Endodermal cell (in vitro differentiated cells): Measurements from ENCODE around the gene PINK1. TPM values are rescaled to one million over a fixed set of nuclear protein-coding genes. Genes with fewer than 3 reads are reported as not detected.

Experiments used
- DNase-seq: peaks from one replicate; pipeline ENCODE4 v3.0.0-alpha.2; 2017
- H3K27ac ChIP-seq: 2 replicates; pipeline ENCODE4 v1.5.1; 2013; ENCODE audit warnings: mild to moderate bottlenecking, low read depth, low read length, moderate library complexity
- H3K27me3 ChIP-seq: 2 replicates; pipeline ENCODE4 v1.6.1; 2013; ENCODE audit warnings: mild to moderate bottlenecking, low read length, moderate library complexity; ENCODE audit not compliant: insufficient read depth, control insufficient read depth, poor library complexity, severe bottlenecking
- H3K36me3 ChIP-seq: 2 replicates; pipeline ENCODE4 v1.7.0; 2013; ENCODE audit warnings: mild to moderate bottlenecking, low read length, moderate library complexity; ENCODE audit not compliant: control insufficient read depth, insufficient read depth
- H3K4me1 ChIP-seq: one replicate; pipeline ENCODE4 v1.7.0; 2013; ENCODE audit warnings: low read length; ENCODE audit not compliant: control insufficient read depth, insufficient read depth
- H3K4me3 ChIP-seq: 2 replicates; pipeline ENCODE4 v1.5.1; 2013; ENCODE audit warnings: mild to moderate bottlenecking, low read length, moderate library complexity
- H3K9ac ChIP-seq: 2 replicates; pipeline ENCODE4 v1.6.1; 2013; ENCODE audit warnings: mild to moderate bottlenecking, low read length, moderate library complexity; ENCODE audit not compliant: poor library complexity, severe bottlenecking; ENCODE audit errors: extremely low read depth
- H3K9me3 ChIP-seq: 2 replicates; pipeline ENCODE4 v1.6.1; 2013; ENCODE audit warnings: mild to moderate bottlenecking, low read length, moderate library complexity; ENCODE audit not compliant: control insufficient read depth
- H3K27ac Mint-ChIP-seq: 2 replicates; pipeline ENCODE4 v1.8.0; 2020; ENCODE audit warnings: mixed read lengths
- H3K27me3 Mint-ChIP-seq: 2 replicates; pipeline ENCODE4 v1.8.0; 2021; ENCODE audit warnings: mild to moderate bottlenecking, mixed read lengths; ENCODE audit not compliant: insufficient read depth
- H3K36me3 Mint-ChIP-seq: 2 replicates; pipeline ENCODE4 v1.8.0; 2020; ENCODE audit warnings: low read depth, mixed read lengths
- H3K4me1 Mint-ChIP-seq: 2 replicates; pipeline ENCODE4 v1.8.0; 2020; ENCODE audit warnings: mixed read lengths
- H3K4me3 Mint-ChIP-seq: 2 replicates; pipeline ENCODE4 v1.8.0; 2020; ENCODE audit warnings: mild to moderate bottlenecking, moderate library complexity, mixed read lengths
- H3K9me3 Mint-ChIP-seq: 2 replicates; pipeline ENCODE4 v1.8.0; 2020; ENCODE audit warnings: mild to moderate bottlenecking, mixed read lengths
- WGBS, 2 experiments: methylation state at CpG; one replicate each; pipeline versions ENCODE4 v1.1.5 to v1.1.7; 2013; ENCODE audit warnings: missing lambda C conversion rate in 2 of 2, mixed read lengths in 1 of 2; ENCODE audit not compliant: insufficient coverage in 1 of 2, insufficient read length in 1 of 2; 5-methylcytosine and 5-hydroxymethylcytosine counted together
- total RNA-seq, 2 donors: library from RNA; stranded (reverse); fragmentation: NEBNext Ultra II Directional in 1 of 2; extraction: Animal tissue kit (Norgen Biotek cat#: 25700) in 1 of 2; gene quantifications; 2 replicates in 1 of 2; 3 replicates in 1 of 2; pipeline ENCODE4 v1.2.1, GENCODE V29; 2021
- TF ChIP-seq, protein P1 (sequence below): fragments of 200-600 bp; sonication (generic); conservative IDR thresholded peaks from 2 replicates; pipeline ENCODE4 v1.5.0; 2021; ENCODE audit warnings: antibody characterized with exemption, mild to moderate bottlenecking

PINK1 gene
- total RNA-seq, 2 donors from 2014 or later, result 26.3 to 27.7 TPM

DNA sequence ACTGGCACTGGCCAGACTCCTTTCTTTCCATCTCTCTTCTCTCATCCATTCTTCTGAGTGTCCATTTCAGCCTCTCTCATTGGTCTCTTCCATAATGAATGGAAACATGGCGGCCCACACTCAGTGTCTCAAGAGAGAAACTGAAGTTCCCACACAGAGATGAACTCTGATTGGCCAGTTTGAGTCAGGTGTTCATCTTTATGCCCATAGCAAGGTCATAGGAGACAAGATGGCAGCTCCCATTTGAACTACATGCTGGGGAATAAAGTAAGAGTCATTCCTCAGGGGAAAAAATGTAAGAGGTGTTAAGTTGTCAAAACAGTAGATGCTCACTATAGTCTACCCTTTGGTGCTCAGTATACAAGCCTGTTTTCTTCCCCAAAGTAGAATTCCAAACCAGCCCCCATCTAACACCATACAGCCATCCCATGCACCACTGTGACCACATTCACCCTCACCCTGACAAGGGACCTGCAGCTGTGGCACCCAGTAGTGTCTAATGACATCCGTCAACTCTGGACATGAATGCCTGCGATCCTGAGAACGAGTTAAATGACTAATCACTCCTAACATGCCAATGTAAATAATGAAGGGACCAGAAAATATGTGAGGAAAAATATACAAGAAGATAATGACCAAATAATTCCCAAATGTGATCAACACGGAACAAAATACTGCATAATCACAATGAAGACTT is 32.0 kb upstream of the PINK1 start:
- no peak overlapping the region for H3K4me3 Mint-ChIP-seq

DNA sequence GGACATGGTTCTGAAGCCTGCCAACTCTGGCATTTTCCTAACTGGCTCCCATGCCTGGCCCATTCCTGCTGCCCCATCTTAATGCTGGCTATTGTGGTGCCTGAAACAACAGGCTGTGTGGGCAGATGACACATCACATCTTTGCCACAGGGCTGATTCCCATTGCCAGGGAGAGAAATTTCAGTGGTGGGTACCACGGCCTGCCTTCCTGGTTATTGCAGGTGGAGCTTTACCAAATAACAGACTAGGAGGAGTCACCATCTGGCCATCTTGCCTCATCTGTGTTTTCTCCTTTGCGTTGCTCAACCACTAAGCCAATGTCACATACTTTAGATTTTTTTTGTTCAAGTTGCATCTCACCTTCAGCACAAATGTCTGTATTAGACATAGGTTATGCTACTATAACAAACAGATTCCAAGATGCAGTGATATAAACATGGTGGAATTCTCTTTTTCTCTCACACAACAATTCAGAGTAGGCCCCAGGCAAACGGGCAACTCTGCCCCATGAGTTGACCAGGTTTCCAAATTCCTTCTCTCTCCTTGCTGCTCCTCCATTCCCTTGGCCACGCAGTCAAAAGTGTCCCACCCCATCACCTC is 30.3 kb upstream of the PINK1 start:
- Histone ChIP-seq H3K4me3 (no peak overlapping the region), H3K4me1 (no peaks in the 10 kb centered on the region), H3K27me3 (no peaks in the 10 kb centered on the region), H3K9me3 (no peaks in the 10 kb centered on the region), H3K9ac (no peak overlapping the region), H3K36me3 (no peaks in the 10 kb centered on the region), H3K27ac (no peak overlapping the region)
- H3K4me1 Mint-ChIP-seq, result peaks cover 3% of the 10 kb centered on the region
- peaks cover 15% of the 10 kb centered on the region for H3K36me3 Mint-ChIP-seq
- WGBS, 2 experiments, result 88 to 97% methylated on average over 1 to 4 of the region's 4 CpGs
- H3K4me3 Mint-ChIP-seq, result no peak overlapping the region
- no peak overlapping the region for H3K27ac Mint-ChIP-seq
- DNase-seq, result no peak
- no peaks in the 10 kb centered on the region for H3K9me3 Mint-ChIP-seq
- TF ChIP-seq, protein P1, sequence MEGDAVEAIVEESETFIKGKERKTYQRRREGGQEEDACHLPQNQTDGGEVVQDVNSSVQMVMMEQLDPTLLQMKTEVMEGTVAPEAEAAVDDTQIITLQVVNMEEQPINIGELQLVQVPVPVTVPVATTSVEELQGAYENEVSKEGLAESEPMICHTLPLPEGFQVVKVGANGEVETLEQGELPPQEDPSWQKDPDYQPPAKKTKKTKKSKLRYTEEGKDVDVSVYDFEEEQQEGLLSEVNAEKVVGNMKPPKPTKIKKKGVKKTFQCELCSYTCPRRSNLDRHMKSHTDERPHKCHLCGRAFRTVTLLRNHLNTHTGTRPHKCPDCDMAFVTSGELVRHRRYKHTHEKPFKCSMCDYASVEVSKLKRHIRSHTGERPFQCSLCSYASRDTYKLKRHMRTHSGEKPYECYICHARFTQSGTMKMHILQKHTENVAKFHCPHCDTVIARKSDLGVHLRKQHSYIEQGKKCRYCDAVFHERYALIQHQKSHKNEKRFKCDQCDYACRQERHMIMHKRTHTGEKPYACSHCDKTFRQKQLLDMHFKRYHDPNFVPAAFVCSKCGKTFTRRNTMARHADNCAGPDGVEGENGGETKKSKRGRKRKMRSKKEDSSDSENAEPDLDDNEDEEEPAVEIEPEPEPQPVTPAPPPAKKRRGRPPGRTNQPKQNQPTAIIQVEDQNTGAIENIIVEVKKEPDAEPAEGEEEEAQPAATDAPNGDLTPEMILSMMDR, result no peak
- H3K27me3 Mint-ChIP-seq, result no peaks in the 10 kb centered on the region

More for the DNA sequence above, 32.0 kb upstream of the PINK1 start:
- no peak overlapping the region for H3K27ac ChIP-seq
- no peaks in the 10 kb centered on the region for H3K9me3 Mint-ChIP-seq
- H3K27me3 ChIP-seq, result no peaks in the 10 kb centered on the region
- no peak overlapping the region for H3K4me3 ChIP-seq
- DNase-seq, result no peak
- no peaks in the 10 kb centered on the region for H3K9me3 ChIP-seq
- H3K4me1 ChIP-seq, result no peaks in the 10 kb centered on the region
- H3K9ac ChIP-seq, result no peak overlapping the region
- H3K27ac Mint-ChIP-seq, result no peak overlapping the region
- H3K27me3 Mint-ChIP-seq, result no peaks in the 10 kb centered on the region
- TF ChIP-seq, protein P1, result no peak
- no peaks in the 10 kb centered on the region for H3K36me3 ChIP-seq
- peaks cover 15% of the 10 kb centered on the region for H3K36me3 Mint-ChIP-seq
- 59 to 100% methylated on average over 1 to 4 of the region's 5 CpGs for whole genome bisulfite sequencing, 2 experiments
- H3K4me1 Mint-ChIP-seq, result no peaks in the 10 kb centered on the region

DNA sequence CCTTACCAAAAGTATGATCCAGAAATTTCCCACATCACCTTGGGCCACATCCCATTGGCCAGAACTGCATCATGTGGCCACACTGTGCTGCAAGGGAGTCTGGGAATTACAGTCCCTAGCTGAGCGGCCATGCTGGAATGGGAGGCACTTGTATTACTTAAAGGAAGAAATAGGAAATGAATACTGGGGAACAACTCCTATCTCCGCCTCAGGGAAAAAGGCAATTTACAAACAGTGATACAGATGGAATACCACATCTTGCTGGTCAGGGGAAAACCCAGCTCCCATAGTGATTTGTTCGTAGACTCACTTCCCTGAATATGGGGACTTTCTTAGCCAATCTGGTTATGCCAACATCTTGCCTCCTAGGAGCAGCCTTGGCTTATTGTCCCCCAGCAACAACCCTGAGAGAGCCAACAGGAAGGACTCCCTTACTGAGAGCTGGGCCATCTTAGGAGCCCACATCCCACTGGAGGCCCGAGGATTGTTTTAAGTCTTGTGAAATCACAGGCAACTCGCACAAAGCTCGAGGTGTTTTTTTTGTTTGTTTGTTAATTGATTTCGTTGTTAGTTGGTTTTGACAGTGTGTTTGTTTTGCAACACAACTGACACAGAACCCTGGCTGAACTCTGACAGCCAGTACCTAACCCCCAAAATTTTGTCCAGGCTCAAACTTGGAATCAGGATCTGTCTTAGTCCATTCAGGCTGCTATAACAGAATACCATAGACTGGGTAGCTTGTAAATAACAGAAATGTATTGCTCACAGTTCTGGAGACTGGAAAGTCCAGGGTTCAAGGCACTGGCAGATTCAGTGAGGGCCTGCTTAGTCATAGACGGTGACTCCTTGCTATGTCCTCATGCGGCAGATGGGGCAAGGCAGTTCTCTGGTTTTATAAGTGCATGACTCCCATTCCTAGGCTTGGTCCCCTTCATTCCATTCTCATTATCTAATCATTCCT is 29.5 kb upstream of the PINK1 start:
- H3K4me3 ChIP-seq, result no peak overlapping the region
- H3K9me3 ChIP-seq, result no peaks in the 10 kb centered on the region
- TF ChIP-seq, protein P1, result no peak
- DNase-seq, result no peak
- Mint-ChIP-seq H3K9me3 (no peaks in the 10 kb centered on the region), H3K36me3 (peaks cover 15% of the 10 kb centered on the region), H3K4me1 (peaks cover 3% of the 10 kb centered on the region), H3K4me3 (no peak overlapping the region), H3K27me3 (no peaks in the 10 kb centered on the region), H3K27ac (no peak overlapping the region)
- no peaks in the 10 kb centered on the region for H3K36me3 ChIP-seq
- no peak overlapping the region for H3K27ac ChIP-seq
- H3K27me3 ChIP-seq, result no peaks in the 10 kb centered on the region
- H3K9ac ChIP-seq, result no peak overlapping the region
- no peaks in the 10 kb centered on the region for H3K4me1 ChIP-seq
- WGBS, 2 experiments, result 94 to 95% methylated on average over 6 to 9 of the region's 9 CpGs
